IMR-90 (cell line): Measurements from ENCODE around the gene CTRB2. TPM values are rescaled to one million over a fixed set of nuclear protein-coding genes. Genes with fewer than 3 reads are reported as not detected.

Experiments
- ATAC-seq: fragments of 200-7000 bp; cut with Tn5 transposase; 2 replicates; pipeline ENCODE4 v1.9.1; 2020; ENCODE audit warnings: low read depth, mild to moderate bottlenecking, moderate library complexity
- BruUV-seq: library from RNA; stranded (reverse); fragments of 400-500 nt; replicated peaks from 2 replicates; lab custom pipeline; 2021; lab: Mats Ljungman, UMichigan
- CTCF ChIA-PET: fragments of 300-600 bp; formaldehyde crosslinking; extraction: SDS; loops from one replicate; lab custom pipeline; 2021; ENCODE audit warnings: antibody characterized with exemption; lab: Yijun Ruan, JAX
- POLR2A ChIA-PET: fragments of 300-600 bp; sonication (Branson Sonifier 250); formaldehyde crosslinking; loops from one replicate; lab custom pipeline; 2022; ENCODE audit warnings: antibody characterized with exemption; ENCODE audit not compliant: unreplicated experiment; lab: Charles Lee
- DNase-seq: peaks from one replicate; pipeline ENCODE4 v3.0.0; 2013
- H2AFZ ChIP-seq: replicated peaks from 2 replicates; pipeline ENCODE3; 2013; ENCODE audit warnings: low read length, mild to moderate bottlenecking; ENCODE audit not compliant: poor library complexity
- H2AK5ac ChIP-seq: 2 replicates; pipeline ENCODE4 v1.6.1; 2013; ENCODE audit warnings: low read depth, low read length, inconsistent platforms
- H2AK9ac ChIP-seq: replicated peaks from 2 replicates; pipeline ENCODE3; 2013; ENCODE audit warnings: mild to moderate bottlenecking, low read depth, low read length, moderate library complexity; ENCODE audit not compliant: poor library complexity
- H2BK120ac ChIP-seq: 2 replicates; pipeline ENCODE4 v1.6.1; 2013; ENCODE audit warnings: low read depth, low read length, inconsistent platforms
- H2BK15ac ChIP-seq: 3 replicates; pipeline ENCODE4 v1.6.1; 2013; ENCODE audit warnings: low read depth, low read length, inconsistent platforms
- H2BK20ac ChIP-seq: 2 replicates; pipeline ENCODE4 v1.6.1; 2013; ENCODE audit warnings: low read depth, mild to moderate bottlenecking, inconsistent platforms, low read length, moderate library complexity
- H2BK5ac ChIP-seq: 2 replicates; pipeline ENCODE4 v1.6.1; 2013; ENCODE audit warnings: mild to moderate bottlenecking, low read depth, low read length, inconsistent platforms; ENCODE audit not compliant: poor library complexity, severe bottlenecking
- H3K14ac ChIP-seq: replicated peaks from 2 replicates; pipeline ENCODE4 v1.6.1; 2013; ENCODE audit warnings: low read depth, low read length, inconsistent platforms
- H3K18ac ChIP-seq: 2 replicates; pipeline ENCODE4 v1.6.1; 2013; ENCODE audit warnings: low read depth, low read length, control low read depth
- H3K23ac ChIP-seq: 2 replicates; pipeline ENCODE4 v1.6.1; 2013; ENCODE audit warnings: low read depth, low read length, inconsistent platforms
- H3K27ac ChIP-seq: 2 replicates; pipeline ENCODE4 v1.5.1; 2013; ENCODE audit warnings: mild to moderate bottlenecking, control low read depth, low read length; ENCODE audit not compliant: insufficient read depth
- H3K27me3 ChIP-seq: 2 replicates; pipeline ENCODE4 v1.6.1; 2013; ENCODE audit warnings: low read length; ENCODE audit not compliant: control insufficient read depth, insufficient read depth
- H3K36me3 ChIP-seq: 2 replicates; pipeline ENCODE4 v1.6.1; 2013; ENCODE audit warnings: low read length, mixed read lengths; ENCODE audit not compliant: control insufficient read depth, insufficient read depth
- H3K4ac ChIP-seq: 2 replicates; pipeline ENCODE4 v1.6.1; 2013; ENCODE audit warnings: low read depth, low read length, inconsistent platforms
- H3K4me1 ChIP-seq: 2 replicates; pipeline ENCODE4 v1.6.1; 2013; ENCODE audit warnings: low read length, mixed read lengths; ENCODE audit not compliant: control insufficient read depth, insufficient read depth
- H3K4me2 ChIP-seq: 2 replicates; pipeline ENCODE4 v1.6.1; 2013; ENCODE audit warnings: low read depth, mild to moderate bottlenecking, control low read depth, low read length, moderate library complexity
- H3K4me3 ChIP-seq: 2 replicates; pipeline ENCODE4 v1.5.1; 2013; ENCODE audit warnings: low read depth, mild to moderate bottlenecking, control low read depth, low read length, moderate library complexity; ENCODE audit not compliant: insufficient read depth
- H3K56ac ChIP-seq: 2 replicates; pipeline ENCODE4 v1.6.1; 2013; ENCODE audit warnings: low read length, inconsistent platforms; ENCODE audit not compliant: insufficient read depth; ENCODE audit errors: extremely low read depth
- H3K79me1 ChIP-seq, 2 experiments: 2 replicates each; pipeline ENCODE4 v1.6.1; 2013; ENCODE audit warnings: low read length in 2 of 2, inconsistent platforms in 1 of 2, low read depth in 1 of 2
- H3K9ac ChIP-seq: 2 replicates; pipeline ENCODE4 v1.6.1; 2013; ENCODE audit warnings: low read depth, low read length, control low read depth
- H3K9me1 ChIP-seq: 2 replicates; pipeline ENCODE4 v1.6.1; 2013; ENCODE audit warnings: low read length, inconsistent platforms; ENCODE audit not compliant: insufficient read depth
- H3K9me3 ChIP-seq: 2 replicates; pipeline ENCODE4 v1.6.1; 2013; ENCODE audit warnings: low read length; ENCODE audit not compliant: control insufficient read depth, insufficient read depth
- H4K20me1 ChIP-seq: 2 replicates; pipeline ENCODE4 v1.6.1; 2013; ENCODE audit warnings: low read length, inconsistent platforms; ENCODE audit not compliant: insufficient read depth
- H4K5ac ChIP-seq: 2 replicates; pipeline ENCODE4 v1.6.1; 2013; ENCODE audit warnings: mild to moderate bottlenecking, low read depth, low read length, control low read depth
- H4K8ac ChIP-seq, 2 experiments: 2 replicates each; pipeline ENCODE4 v1.6.1; 2013; ENCODE audit warnings: low read depth in 2 of 2, low read length in 2 of 2, control low read depth in 1 of 2, inconsistent platforms in 1 of 2
- H4K91ac ChIP-seq: 2 replicates; pipeline ENCODE4 v1.6.1; 2013; ENCODE audit warnings: low read depth, low read length, inconsistent platforms; ENCODE audit not compliant: insufficient read depth
- BHLHE40 ChIP-seq: fragments of 150-350 bp; IDR thresholded peaks from 2 replicates; pipeline ENCODE4 v1.6.1; 2016; ENCODE audit warnings: mild to moderate bottlenecking, low read depth, low read length
- FOS ChIP-seq: fragments of 150-350 bp; IDR thresholded peaks from 2 replicates; pipeline ENCODE4 v1.6.1; 2016; ENCODE audit warnings: low read depth, low read length
- MAZ ChIP-seq: IDR thresholded peaks from 2 replicates; pipeline ENCODE4 v1.6.1; 2012; ENCODE audit warnings: low read depth, mild to moderate bottlenecking, low read length, improper control_type of control experiment, moderate library complexity, borderline replicate concordance
- MXI1 ChIP-seq: IDR thresholded peaks from 2 replicates; pipeline ENCODE4 v1.6.1; 2012; ENCODE audit warnings: low read depth, mild to moderate bottlenecking, low read length, moderate library complexity, borderline replicate concordance
- RAD21 ChIP-seq: IDR thresholded peaks from 2 replicates; pipeline ENCODE4 v1.6.1; 2012; ENCODE audit warnings: low read length, improper control_type of control experiment
- RCOR1 ChIP-seq: IDR thresholded peaks from 2 replicates; pipeline ENCODE4 v1.6.1; 2012; ENCODE audit warnings: mild to moderate bottlenecking, low read length, improper control_type of control experiment; ENCODE audit not compliant: insufficient replicate concordance
- SMC3 ChIP-seq: fragments of 150-350 bp; IDR thresholded peaks from 2 replicates; pipeline ENCODE4 v1.6.1; 2016; ENCODE audit warnings: low read depth, mild to moderate bottlenecking, antibody characterized with exemption, low read length, moderate library complexity
- WGBS, 2 experiments: methylation state at CpG; one replicate each; pipeline versions ENCODE4 v1.1.5 to v1.1.7; 2013; ENCODE audit warnings: missing lambda C conversion rate in 2 of 2; ENCODE audit not compliant: insufficient read length in 1 of 2; ENCODE audit errors: extremely low coverage in 2 of 2; 5-methylcytosine and 5-hydroxymethylcytosine counted together
- dilution Hi-C: fragments of 300-500 bp; cut with HindIII; formaldehyde crosslinking; loops from one replicate; pipeline ENCODE4 v1.14.3; 2018; ENCODE audit warnings: low sequenced_read_pairs; ENCODE audit not compliant: unreplicated experiment
- in situ Hi-C: fragments of 300-500 bp; cut with MboI; formaldehyde crosslinking; loops from 3 replicates; pipeline ENCODE4 v1.14.3; 2019; ENCODE audit warnings: low sequenced_read_pairs, inconsistent platforms, mixed read lengths
- intact Hi-C: fragments of 100-400 bp; cut with micrococcal nuclease; formaldehyde crosslinking; loops from 2 replicates; pipeline ENCODE4 v1.10.0; 2022
- polyA plus RNA-seq, 3 experiments: library from polyadenylated mRNA; depleted of rRNA; stranded (reverse); fragments of >200 nt; gene quantifications; 2 replicates each; pipeline ENCODE4 v1.2.3, GENCODE V29; 2012; ENCODE audit warnings: low replicate concordance in 1 of 3
- total RNA-seq: library from RNA; depleted of rRNA; stranded (reverse); fragments of >200 nt; gene quantifications from 2 replicates; pipeline ENCODE4 v1.2.3, GENCODE V29; 2012
- TF ChIP-seq, protein P1 (sequence below): fragments of 150-350 bp; IDR thresholded peaks from 2 replicates; pipeline ENCODE4 v1.6.1; 2017; ENCODE audit warnings: mild to moderate bottlenecking, antibody characterized with exemption, low read length, low read depth
- TF ChIP-seq, protein P2 (sequence below): fragments of 150-350 bp; IDR thresholded peaks from 2 replicates; pipeline ENCODE4 v1.6.1; 2016; ENCODE audit warnings: low read depth, mild to moderate bottlenecking, low read length, moderate library complexity, borderline replicate concordance

CTRB2 gene
- total and polyA plus RNA-seq, 2 of the 4 experiments (the other 2 are of a cell fraction) = not detected

DNA sequence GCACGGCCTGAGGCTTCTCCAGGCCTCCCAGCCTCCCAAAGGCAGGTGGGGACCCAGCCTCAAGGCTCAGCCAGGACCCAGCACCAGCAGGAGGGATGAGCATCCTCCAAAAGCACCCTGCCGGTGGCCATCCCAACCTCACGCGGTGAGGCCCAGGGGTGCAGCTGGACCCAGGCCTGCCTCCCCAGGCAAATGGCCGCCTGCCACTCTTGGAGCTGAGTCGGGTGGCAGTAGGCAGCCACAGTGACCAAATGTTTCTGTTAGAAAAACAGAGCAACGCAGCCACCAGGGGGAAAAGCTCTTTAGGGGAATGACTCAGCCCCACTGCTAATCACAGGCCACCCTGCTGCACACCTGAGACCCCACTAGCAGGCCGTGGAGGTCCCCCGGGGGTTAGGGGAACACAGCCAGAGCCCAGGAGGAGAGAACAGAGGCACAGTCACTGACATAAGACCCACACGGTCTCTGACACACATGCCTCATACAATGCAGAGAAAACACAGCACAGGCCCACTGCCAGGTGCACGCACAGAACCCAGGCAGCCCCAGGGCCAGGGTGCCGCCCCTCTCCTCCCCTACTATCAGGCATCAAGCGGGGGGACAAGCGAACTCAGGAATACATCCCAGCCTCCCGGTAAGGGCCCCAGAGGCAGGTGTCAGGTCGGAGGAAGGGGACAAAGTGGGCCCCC, 32.0 kb upstream of the CTRB2 start (continued):
- TF ChIP-seq, protein P1, sequence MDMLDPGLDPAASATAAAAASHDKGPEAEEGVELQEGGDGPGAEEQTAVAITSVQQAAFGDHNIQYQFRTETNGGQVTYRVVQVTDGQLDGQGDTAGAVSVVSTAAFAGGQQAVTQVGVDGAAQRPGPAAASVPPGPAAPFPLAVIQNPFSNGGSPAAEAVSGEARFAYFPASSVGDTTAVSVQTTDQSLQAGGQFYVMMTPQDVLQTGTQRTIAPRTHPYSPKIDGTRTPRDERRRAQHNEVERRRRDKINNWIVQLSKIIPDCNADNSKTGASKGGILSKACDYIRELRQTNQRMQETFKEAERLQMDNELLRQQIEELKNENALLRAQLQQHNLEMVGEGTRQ = no peak

- H3K23ac ChIP-seq = peak overlapping the region; percentile 85
- H4K91ac ChIP-seq = peak overlapping the region; percentile 93
- H2AK5ac ChIP-seq = peak overlapping the region; percentile 94
- peak overlapping the region; percentile 45 for H3K9ac ChIP-seq
- H3K9me3 ChIP-seq = no peaks in the 10 kb centered on the region
- TF ChIP-seq MXI1 (peak; percentile 84), RCOR1 (no peak), MAZ (peak; percentile 79), BHLHE40 (no peak), RAD21 (peak; percentile 10; the same call in 1 of the 2 replicates), SMC3 (peak; percentile 14; the same call in 1 of the 2 replicates), FOS (no peak)
- TF ChIP-seq, protein P2, sequence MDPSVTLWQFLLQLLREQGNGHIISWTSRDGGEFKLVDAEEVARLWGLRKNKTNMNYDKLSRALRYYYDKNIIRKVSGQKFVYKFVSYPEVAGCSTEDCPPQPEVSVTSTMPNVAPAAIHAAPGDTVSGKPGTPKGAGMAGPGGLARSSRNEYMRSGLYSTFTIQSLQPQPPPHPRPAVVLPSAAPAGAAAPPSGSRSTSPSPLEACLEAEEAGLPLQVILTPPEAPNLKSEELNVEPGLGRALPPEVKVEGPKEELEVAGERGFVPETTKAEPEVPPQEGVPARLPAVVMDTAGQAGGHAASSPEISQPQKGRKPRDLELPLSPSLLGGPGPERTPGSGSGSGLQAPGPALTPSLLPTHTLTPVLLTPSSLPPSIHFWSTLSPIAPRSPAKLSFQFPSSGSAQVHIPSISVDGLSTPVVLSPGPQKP = no peak
- H4K20me1 ChIP-seq = peaks cover 90% of the 10 kb centered on the region
- in situ Hi-C loops (no loop called here), intact Hi-C loops (no loop called here), dilution Hi-C loops (no loop called here)
- peak overlapping the region; percentile 94 for H2BK5ac ChIP-seq
- peaks cover 75% of the 10 kb centered on the region for H3K36me3 ChIP-seq
- 0 out of 2 replicates have a peak overlapping the region, but pooled peaks have one; percentile 18 for H2BK20ac ChIP-seq
- H4K5ac ChIP-seq = peak overlapping the region; percentile 28; the same call in 1 of the 2 replicates
- H2AFZ ChIP-seq = peak overlapping the region; percentile 71
- ChIA-PET POLR2A (no interaction called here), CTCF (interaction anchor here (1.1 kb wide), 2 partner anchors 67 to 169 kb away, joined by 3 read pairs; no protein-coding TSS in a partner anchor)
- peak overlapping the region; percentile 87 for H3K27ac ChIP-seq
- DNase-seq (peak; percentile 91), ATAC-seq (peak; percentile 77)
- 11% methylated on average over 5 of the region's 25 CpGs; no CpG with 5 or more reads in 1 of the 2 experiments for WGBS, 2 experiments
- H3K14ac ChIP-seq = peak overlapping the region; percentile 74
- H3K18ac ChIP-seq = peak overlapping the region; percentile 40; the same call in 1 of the 2 replicates
- H3K27me3 ChIP-seq = no peaks in the 10 kb centered on the region
- BruUV-seq = no TSS peak
- H2BK15ac ChIP-seq = peak overlapping the region; percentile 80; the same call in 1 of the 3 replicates
- H4K8ac ChIP-seq = peak overlapping the region; percentile 64 to 86; a peak in 3 of 4 replicates
- H3K4me2 ChIP-seq = peak overlapping the region; percentile 10; the same call in 1 of the 2 replicates
- H3K79me1 ChIP-seq = peaks cover 10 to 58% of the 10 kb centered on the region in 2 experiments; a peak in 3 of 4 replicates
- no peak overlapping the region for H3K56ac ChIP-seq
- peaks cover 10% of the 10 kb centered on the region for H3K9me1 ChIP-seq
- H3K4ac ChIP-seq = peak overlapping the region; percentile 95
- peak overlapping the region; percentile 75; the same call in 1 of the 2 replicates for H2BK120ac ChIP-seq
- H3K4me3 ChIP-seq = no peak overlapping the region
- peak overlapping the region; percentile 98 for H2AK9ac ChIP-seq
- peaks cover 33% of the 10 kb centered on the region for H3K4me1 ChIP-seq
Observed at GRCh38 chr16:75238132-75238852, 31.3 kb upstream of the CTRB2 start.
